ENCODE data around the gene CHCHD6. TPM values are rescaled to one million over a fixed set of nuclear protein-coding genes. Genes with fewer than 3 reads are reported as not detected.

Gene CHCHD6
- total and polyA plus RNA-seq, 2 of the 4 experiments (the other 2 are of a cell fraction), result 18.8 to 28.9 TPM

GRCh38 chr3:126873416-126873815, 169.4 kb downstream of the CHCHD6 start:
- no peak overlapping the region for H3K56ac ChIP-seq (ENCODE audit: extremely low read depth, insufficient read depth, low read length)
- no TSS peak for BruUV-seq (replicated peaks)
- dilution Hi-C loops (cut with HindIII; ENCODE audit: low sequenced_read_pairs, unreplicated experiment) (no loop called here), in situ Hi-C loops (cut with MboI; ENCODE audit: low sequenced_read_pairs) (no loop called here), intact Hi-C loops (cut with micrococcal nuclease) (no loop called here)
- no peak overlapping the region for H3K9ac ChIP-seq (ENCODE audit: low read depth, low read length)
- no peak overlapping the region for H2AK9ac ChIP-seq (replicated peaks; ENCODE audit: low read depth, low read length, poor library complexity)
- no peak overlapping the region for H2BK20ac ChIP-seq (ENCODE audit: low read depth, low read length)
- H2AFZ ChIP-seq (replicated peaks; ENCODE audit: low read length, poor library complexity), result no peak overlapping the region
- no peak overlapping the region for H2AK5ac ChIP-seq (ENCODE audit: low read depth, low read length)
- H2BK5ac ChIP-seq (ENCODE audit: low read depth, low read length, poor library complexity, severe bottlenecking), result no peak overlapping the region
- no peak overlapping the region for H3K4me3 ChIP-seq (ENCODE audit: insufficient read depth, low read depth, low read length)
- DNase-seq (no peak), ATAC-seq (ENCODE audit: low read depth) (no peak)
- H3K14ac ChIP-seq (replicated peaks; ENCODE audit: low read depth, low read length), result no peak overlapping the region
- no peak overlapping the region for H3K23ac ChIP-seq (ENCODE audit: low read depth, low read length)
- no peaks in the 10 kb centered on the region for H3K27me3 ChIP-seq (ENCODE audit: control insufficient read depth, insufficient read depth, low read length)
- no peaks in the 10 kb centered on the region for H3K9me3 ChIP-seq (ENCODE audit: control insufficient read depth, insufficient read depth, low read length)
- no peaks in the 10 kb centered on the region for H3K4me1 ChIP-seq (ENCODE audit: control insufficient read depth, insufficient read depth, low read length)
- H4K5ac ChIP-seq (ENCODE audit: low read depth, low read length), result no peak overlapping the region
- H2BK120ac ChIP-seq (ENCODE audit: low read depth, low read length), result no peak overlapping the region
- 0 out of 2 replicates have a peak, but pooled peaks cover 3% of the 10 kb centered on the region for H3K9me1 ChIP-seq (ENCODE audit: insufficient read depth, low read length)
- ChIA-PET POLR2A (ENCODE audit: unreplicated experiment) (no interaction called here), CTCF (interaction anchor here (0.6 kb wide), 1 partner anchor 111 kb away, joined by 3 read pairs; no protein-coding TSS in a partner anchor)
- no peaks in the 10 kb centered on the region for H4K20me1 ChIP-seq (ENCODE audit: insufficient read depth, low read length)
- no peak overlapping the region for H2BK15ac ChIP-seq (ENCODE audit: low read depth, low read length)
- no peaks in the 10 kb centered on the region for H3K36me3 ChIP-seq (ENCODE audit: control insufficient read depth, insufficient read depth, low read length)
- no peak overlapping the region for H4K91ac ChIP-seq (ENCODE audit: insufficient read depth, low read depth, low read length)
- no peak overlapping the region for H3K4ac ChIP-seq (ENCODE audit: low read depth, low read length)
- no peaks in the 10 kb centered on the region; a peak in 1 of 4 replicates for H3K79me1 ChIP-seq (ENCODE audit: low read depth in 1 of 2, low read length in 2 of 2)
- H3K18ac ChIP-seq (ENCODE audit: low read depth, low read length), result no peak overlapping the region
- H3K4me2 ChIP-seq (ENCODE audit: low read depth, low read length), result no peak overlapping the region
- no CpG with 5 or more reads among the region's 1 CpG for WGBS, 2 experiments (ENCODE audit: extremely low coverage in 2 of 2, insufficient read length in 1 of 2)
- no peak overlapping the region for H3K27ac ChIP-seq (ENCODE audit: insufficient read depth, low read length)
- TF ChIP-seq MXI1 (IDR thresholded peaks at IDR 0.05; ENCODE audit: borderline replicate concordance, low read depth, low read length), result no peak
- no peak for TF ChIP-seq SMC3 (IDR thresholded peaks at IDR 0.05; ENCODE audit: low read depth, low read length)
- no peak for TF ChIP-seq MAZ (IDR thresholded peaks at IDR 0.05; ENCODE audit: borderline replicate concordance, low read depth, low read length)
- TF ChIP-seq MAFK (IDR thresholded peaks at IDR 0.05; ENCODE audit: low read depth, low read length), result no peak
- no peak for TF ChIP-seq CTCF (conservative IDR thresholded peaks at IDR 0.05; ENCODE audit: low read depth, low read length)
- TF ChIP-seq, protein P1, sequence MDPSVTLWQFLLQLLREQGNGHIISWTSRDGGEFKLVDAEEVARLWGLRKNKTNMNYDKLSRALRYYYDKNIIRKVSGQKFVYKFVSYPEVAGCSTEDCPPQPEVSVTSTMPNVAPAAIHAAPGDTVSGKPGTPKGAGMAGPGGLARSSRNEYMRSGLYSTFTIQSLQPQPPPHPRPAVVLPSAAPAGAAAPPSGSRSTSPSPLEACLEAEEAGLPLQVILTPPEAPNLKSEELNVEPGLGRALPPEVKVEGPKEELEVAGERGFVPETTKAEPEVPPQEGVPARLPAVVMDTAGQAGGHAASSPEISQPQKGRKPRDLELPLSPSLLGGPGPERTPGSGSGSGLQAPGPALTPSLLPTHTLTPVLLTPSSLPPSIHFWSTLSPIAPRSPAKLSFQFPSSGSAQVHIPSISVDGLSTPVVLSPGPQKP (IDR thresholded peaks at IDR 0.05; ENCODE audit: borderline replicate concordance, low read depth, low read length), result no peak
- H4K8ac ChIP-seq (ENCODE audit: low read depth in 2 of 2, low read length in 2 of 2), result no peak overlapping the region

Measured in IMR-90 (cell line).